Endothelial cell of umbilical vein (primary cell): Measurements from ENCODE around the gene PRKCB. TPM values are rescaled to one million over a fixed set of nuclear protein-coding genes. Genes with fewer than 3 reads are reported as not detected.

Experiments
- BruUV-seq: library from RNA; stranded (reverse); fragments of 400-500 nt; replicated peaks from 2 replicates; lab custom pipeline; 2021; lab: Mats Ljungman, UMichigan
- CTCF ChIA-PET: fragments of 300-600, 350-600 bp; sonication (Branson Sonifier 250); formaldehyde crosslinking; loops from one replicate; lab custom pipeline; 2021; ENCODE audit warnings: antibody characterized with exemption, inconsistent platforms; lab: Charles Lee
- POLR2A ChIA-PET: fragments of 300-600, 350-600 bp; sonication (Branson Sonifier 250); formaldehyde crosslinking; loops from one replicate; lab custom pipeline; 2021; ENCODE audit warnings: antibody characterized with exemption, inconsistent platforms; lab: Charles Lee
- DNase-seq: peaks from one replicate; pipeline ENCODE4 v3.0.0-alpha.2; 2011; ENCODE audit warnings: low read depth, low spot score
- FAIRE-seq: peaks from 2 replicates; lab custom pipeline; 2011; peaks lifted over from hg19 to GRCh38; lab: Jason Lieb, UNC
- H2AFZ ChIP-seq: 2 replicates; pipeline ENCODE4 v1.6.0; 2012; ENCODE audit warnings: low read depth, low read length, control low read depth, inconsistent platforms
- H3K27ac ChIP-seq: 2 replicates; pipeline ENCODE4 v1.5.1; 2011; ENCODE audit warnings: low read depth, mild to moderate bottlenecking, control low read depth, low read length, moderate library complexity; ENCODE audit not compliant: insufficient read depth
- H3K27me3 ChIP-seq, 2 experiments: 2 replicates each; pipeline versions ENCODE4 v1.6.0 to v1.6.1; 2011; ENCODE audit warnings: low read length in 2 of 2, mixed read lengths in 1 of 2; ENCODE audit not compliant: control insufficient read depth in 2 of 2, insufficient read depth in 2 of 2
- H3K36me3 ChIP-seq, 2 experiments: 2 replicates in 1 of 2; 3 replicates in 1 of 2; pipeline ENCODE4 v1.5.1; 2011; ENCODE audit warnings: low read length in 2 of 2, mild to moderate bottlenecking in 1 of 2, moderate library complexity in 1 of 2; ENCODE audit not compliant: control insufficient read depth in 2 of 2, insufficient read depth in 2 of 2; ENCODE audit errors: extremely low read depth in 1 of 2
- H3K4me1 ChIP-seq: 3 replicates; pipeline ENCODE4 v1.5.1; 2011; ENCODE audit warnings: mild to moderate bottlenecking, low read length; ENCODE audit not compliant: control insufficient read depth, insufficient read depth; ENCODE audit errors: extremely low read depth
- H3K4me2 ChIP-seq: 2 replicates; pipeline ENCODE4 v1.6.1; 2011; ENCODE audit warnings: low read length, control low read depth, mixed read lengths; ENCODE audit not compliant: insufficient read depth
- H3K4me3 ChIP-seq, 3 experiments: fragments of 200-600 bp in 1 of 3; sonication (generic), shearing (Covaris generic) in 1 of 3; replicated peaks in 1 of 3; 2 replicates each; pipeline ENCODE4 v1.5.1; 2011 to 2016; ENCODE audit warnings: control low read depth in 3 of 3, low read length in 3 of 3, mild to moderate bottlenecking in 2 of 3, inconsistent platforms in 1 of 3, low read depth in 1 of 3, moderate library complexity in 1 of 3; ENCODE audit not compliant: insufficient read depth in 1 of 3
- H3K79me2 ChIP-seq: 2 replicates; pipeline ENCODE4 v1.6.0; 2012; ENCODE audit warnings: low read length, inconsistent platforms; ENCODE audit not compliant: control insufficient read depth, insufficient read depth
- H3K9ac ChIP-seq: replicated peaks from 2 replicates; pipeline ENCODE3; 2011; ENCODE audit warnings: low read length, control low read depth; ENCODE audit not compliant: insufficient read depth; ENCODE audit errors: extremely low read depth
- H3K9me1 ChIP-seq: replicated peaks from 3 replicates; pipeline ENCODE4 v1.6.0; 2011; ENCODE audit warnings: mild to moderate bottlenecking, low read length; ENCODE audit not compliant: control insufficient read depth, insufficient read depth; ENCODE audit errors: extremely low read depth
- H3K9me3 ChIP-seq: replicated peaks from 2 replicates; pipeline ENCODE4 v1.5.1; 2012; ENCODE audit warnings: low read length, inconsistent platforms; ENCODE audit not compliant: control insufficient read depth, insufficient read depth
- H4K20me1 ChIP-seq: replicated peaks from 2 replicates; pipeline ENCODE3; 2011; ENCODE audit warnings: mild to moderate bottlenecking, low read length; ENCODE audit not compliant: control insufficient read depth, insufficient read depth; ENCODE audit errors: extremely low read depth
- CTCF ChIP-seq, 2 donors: IDR thresholded peaks; 1 replicate in 1 of 2; 2 replicates in 1 of 2; pipeline ENCODE4 v1.5.1; 2011; ENCODE audit warnings: low read length in 2 of 2, mild to moderate bottlenecking in 2 of 2, moderate library complexity in 2 of 2, control low read depth in 1 of 2, inconsistent platforms in 1 of 2, low read depth in 1 of 2; ENCODE audit not compliant: insufficient read depth in 1 of 2; ENCODE audit errors: extremely low read depth in 1 of 2
- FOS ChIP-seq: IDR thresholded peaks from 2 replicates; pipeline ENCODE4 v1.6.1; 2011; ENCODE audit warnings: mild to moderate bottlenecking, low read length, moderate library complexity, borderline replicate concordance; ENCODE audit not compliant: insufficient read depth
- GATA2 ChIP-seq: IDR thresholded peaks from 2 replicates; pipeline ENCODE4 v1.7.0; 2011; ENCODE audit warnings: low read depth, mild to moderate bottlenecking, moderate library complexity, mixed read lengths, low read length; ENCODE audit not compliant: insufficient read length, insufficient read depth
- JUN ChIP-seq: IDR thresholded peaks from 2 replicates; pipeline ENCODE4 v1.6.1; 2011; ENCODE audit warnings: borderline replicate concordance, low read depth; ENCODE audit not compliant: insufficient read length, insufficient read depth
- MAX ChIP-seq: IDR thresholded peaks from 2 replicates; pipeline ENCODE4 v1.6.1; 2011; ENCODE audit not compliant: insufficient read depth, insufficient read length
- POLR2A ChIP-seq: IDR thresholded peaks from 2 replicates; pipeline ENCODE4 v1.6.1; 2012; ENCODE audit warnings: low read depth, mild to moderate bottlenecking, control low read depth, low read length
- POLR2AphosphoS5 ChIP-seq: IDR thresholded peaks from 2 replicates; pipeline ENCODE4 v1.6.1; 2012; ENCODE audit warnings: low read depth, mild to moderate bottlenecking, control low read depth, low read length, moderate library complexity; ENCODE audit not compliant: insufficient read depth
- dilution Hi-C: fragments of 300-500 bp; cut with MboI; formaldehyde crosslinking; loops from one replicate; pipeline ENCODE4 v1.15.0; 2019; ENCODE audit warnings: low sequenced_read_pairs; ENCODE audit not compliant: extremely low pct_ligation_motif_present
- intact Hi-C: fragments of 100-400 bp; cut with micrococcal nuclease; formaldehyde crosslinking; loops from one replicate; pipeline ENCODE4 v1.10.0; 2022
- polyA plus RNA-seq, 4 experiments: library from polyadenylated mRNA; depleted of rRNA in 3 of 4; stranded (reverse) in 3 of 4; unstranded in 1 of 4; fragments of >200 nt; gene quantifications; 2 replicates each; pipeline versions ENCODE4 v1.2.1 to v1.2.3, GENCODE V29; 2011 to 2012; ENCODE audit warnings: missing spikeins in 1 of 4
- total RNA-seq: library from RNA; stranded (reverse); gene quantifications from 2 replicates; pipeline ENCODE4 v1.2.3, GENCODE V29; 2021

PRKCB gene
- total and polyA plus RNA-seq, 2 donors (not counting 3 experiments of a cell fraction or from before 2014, with no cell fraction given) = 0.01 TPM; not detected in 1

GRCh38 chr16:23955088-23955487 is 119.3 kb downstream of the PRKCB start:
- BruUV-seq = no TSS peak
- Histone ChIP-seq H3K79me2 (no peaks in the 10 kb centered on the region), H3K4me1 (no peaks in the 10 kb centered on the region), H3K27me3 (no peaks in the 10 kb centered on the region), H4K20me1 (no peaks in the 10 kb centered on the region), H3K36me3 (no peaks in the 10 kb centered on the region), H3K27ac (no peak overlapping the region), H3K4me2 (no peak overlapping the region), H3K4me3 (no peak overlapping the region), H3K9me3 (no peaks in the 10 kb centered on the region), H2AFZ (no peak overlapping the region), H3K9ac (no peak overlapping the region), H3K9me1 (no peaks in the 10 kb centered on the region)
- POLR2A ChIA-PET = no interaction called here
- no peak for TF ChIP-seq MAX
- no peak for TF ChIP-seq GATA2
- TF ChIP-seq POLR2AphosphoS5 = no peak
- TF ChIP-seq JUN = no peak
- TF ChIP-seq POLR2A = no peak
- TF ChIP-seq CTCF (IDR thresholded peaks at IDR 0.05; ENCODE audit: extremely low read depth in 1 of 2, insufficient read depth in 1 of 2, low read depth in 1 of 2, low read length in 2 of 2) = no peak
- no peak for TF ChIP-seq FOS
- intact Hi-C loops = no loop called here
- CTCF ChIA-PET = interaction anchor here (1.2 kb wide), 1 partner anchor 55 kb away, joined by 3 read pairs; no protein-coding TSS in a partner anchor
- dilution Hi-C loops = no loop called here
- FAIRE-seq = no peak
- DNase-seq = no peak
